GM18499 (cell line): ENCODE results near the gene RBM41.

ENCODE experiments used
- ATAC-seq: cut with Tn5 transposase; IDR thresholded peaks from one replicate; pipeline ENCODE4 v1.9.1; 2021; ENCODE audit warnings: moderate number of reproducible peaks; ENCODE audit not compliant: insufficient read depth, unreplicated experiment

RBM41 gene

GRCh38 chrX:107047622-107048021 lies 71.0 kb downstream of the RBM41 start:
- no peak for ATAC-seq

- ATAC-seq: no peak
These were observed 88.9 kb downstream of the RBM41 start for GRCh38 chrX:107029752-107030151.

GRCh38 chrX:107025545-107025944 lies 93.1 kb downstream of the RBM41 start:
- no peak for ATAC-seq

- ATAC-seq: no peak
These were observed 103.7 kb downstream of the RBM41 start for GRCh38 chrX:107014936-107015335.
